Nucleus accumbens (tissue), 56 donors: Measurements from ENCODE around the gene ZNF497.
A peak's percentile ranks its signal among the peaks of the same experiment; 100 is the strongest.
"Not testable (repeated sequence)": the region's sequence is repeated elsewhere in the genome, so short reads cannot be mapped to it uniquely, and the experiment has no call there.

ENCODE experiments used
- DNase-seq, 56 donors: peaks; one replicate each; lab custom pipeline; 2025; lab: John Stamatoyannopoulos, UW

Gene ZNF497

DNA sequence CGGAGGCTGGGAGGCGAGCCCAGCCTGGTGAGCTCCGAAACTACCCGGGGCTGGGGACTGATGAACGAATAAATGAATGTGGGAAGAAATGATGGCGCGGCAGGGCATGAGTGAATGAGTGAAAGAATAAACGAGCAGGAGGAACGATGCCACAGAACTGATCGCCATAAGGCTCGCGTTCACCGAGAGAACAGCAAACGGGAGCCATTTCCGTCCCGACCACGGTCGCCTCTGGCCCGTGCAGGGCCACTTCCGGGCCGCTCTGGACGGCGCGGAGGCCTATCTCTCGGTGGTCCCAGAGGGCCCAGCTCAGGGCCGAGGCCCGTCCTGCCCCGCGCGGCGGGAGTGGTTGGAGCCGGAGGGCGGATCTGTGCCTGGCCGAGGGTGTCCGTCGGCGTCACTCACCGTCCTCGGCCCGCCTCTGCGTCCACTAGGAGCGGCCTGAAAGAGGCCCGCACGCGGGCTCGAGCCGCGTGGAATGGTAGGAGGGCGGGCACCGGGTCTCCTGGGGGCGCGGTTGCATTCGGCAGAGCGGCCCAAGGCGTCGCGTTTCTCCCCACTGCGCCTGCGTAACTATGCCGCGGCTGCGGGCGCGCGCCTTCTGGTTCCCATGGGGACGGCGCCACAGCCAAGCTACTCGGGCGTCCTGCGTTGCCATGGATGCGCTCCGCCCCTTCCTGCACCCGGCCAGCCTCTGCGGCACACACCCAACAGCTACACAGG is at the start of gene ZNF497:
Gene ZNF497, minus strand, starts transcription at position 480 of the 723 bp plus-strand sequence. CDS start 5,116 bp downstream, outside the sequence.
- DNase-seq = peak; percentile 80 to 98 (median 96)

DNA sequence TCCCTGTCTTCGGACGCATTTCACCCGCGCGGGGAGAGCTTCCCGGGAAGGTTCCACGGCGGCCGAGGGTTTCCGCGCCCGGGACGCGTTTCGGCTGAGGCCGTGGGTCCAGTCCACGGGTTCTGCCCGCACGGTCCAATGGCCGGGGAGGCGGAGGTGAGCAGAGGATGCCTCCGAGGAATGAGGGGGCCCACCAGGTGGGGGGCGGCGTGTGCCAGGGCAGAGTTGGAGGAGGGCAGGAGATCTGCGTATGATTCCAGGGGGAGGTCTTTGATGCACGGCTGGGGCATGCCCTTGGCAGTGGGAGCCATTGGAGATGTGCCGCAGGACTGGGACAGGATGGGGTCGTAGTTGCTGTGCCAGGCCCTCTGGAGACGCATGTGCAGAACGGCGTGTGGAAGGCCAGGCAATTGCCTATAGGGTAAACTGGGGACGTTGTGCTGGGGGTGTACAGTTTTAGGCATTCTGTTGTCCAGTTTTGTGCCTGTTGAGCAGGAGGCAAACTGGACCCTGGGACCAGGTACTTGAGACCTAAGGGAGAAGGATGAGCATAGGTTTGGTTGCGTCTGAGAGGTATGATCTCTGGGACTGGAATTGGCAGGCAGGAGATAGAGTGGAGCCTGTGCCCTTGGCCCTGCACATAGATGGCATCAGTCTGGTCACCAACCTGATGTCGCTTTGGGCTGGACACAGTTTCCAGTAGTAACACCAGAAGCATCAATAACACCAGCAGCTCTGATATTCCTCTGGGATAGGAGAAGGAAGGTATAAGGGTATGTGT is 46.6 kb upstream of the ZNF497 start:
- peak in 9 of 56 donors; percentile 6 to 44 (median 32) for DNase-seq

DNA sequence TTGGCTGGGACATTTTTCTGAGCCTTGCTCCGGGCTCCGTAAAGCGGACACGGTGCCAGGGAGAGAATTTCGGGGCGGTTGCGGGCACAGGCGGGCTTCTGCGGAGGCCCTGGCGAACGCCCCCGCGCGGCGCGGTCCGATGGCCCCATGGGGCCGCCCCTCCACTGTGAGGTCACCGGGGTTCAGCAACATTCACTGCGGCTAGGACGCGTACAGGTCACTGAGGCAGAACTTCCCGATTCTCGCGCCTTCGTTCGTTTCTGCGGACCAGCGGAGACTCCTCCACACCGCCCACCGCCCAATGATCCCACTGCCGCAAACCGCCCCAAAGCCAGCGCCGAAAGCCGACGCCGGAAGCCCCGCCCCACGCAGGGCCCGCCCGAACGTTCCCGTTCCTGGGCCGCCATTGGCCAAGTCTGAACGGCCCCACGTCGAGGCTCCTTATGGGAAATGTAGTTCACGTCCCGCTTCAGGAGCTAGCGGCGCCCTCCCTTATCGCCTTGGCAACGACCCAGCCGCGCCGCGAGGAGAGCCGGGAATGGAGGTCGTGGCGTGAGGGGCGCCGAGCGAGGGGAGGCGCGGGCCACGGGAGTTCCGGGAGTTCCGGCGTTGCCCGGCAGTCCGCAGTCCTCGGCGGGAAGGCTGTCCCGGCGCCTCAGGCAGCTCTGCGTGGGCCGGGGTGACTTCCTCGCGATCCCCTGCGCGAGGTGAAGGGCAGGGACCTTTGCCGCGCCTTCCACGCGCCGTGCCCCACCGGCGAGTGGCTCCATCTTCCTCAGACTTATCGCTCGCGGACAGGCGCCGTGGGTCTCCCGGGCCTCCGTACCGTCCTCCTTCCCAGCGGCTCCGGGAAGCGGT is 45.8 kb upstream of the ZNF497 start, which contains the start of gene ZNF584:
Gene ZNF584, plus strand, starts transcription at position 498 of the 858 bp plus-strand sequence. CDS start 499 bp downstream, outside the sequence.
- peak; percentile 49 to 98 (median 93) for DNase-seq

DNA sequence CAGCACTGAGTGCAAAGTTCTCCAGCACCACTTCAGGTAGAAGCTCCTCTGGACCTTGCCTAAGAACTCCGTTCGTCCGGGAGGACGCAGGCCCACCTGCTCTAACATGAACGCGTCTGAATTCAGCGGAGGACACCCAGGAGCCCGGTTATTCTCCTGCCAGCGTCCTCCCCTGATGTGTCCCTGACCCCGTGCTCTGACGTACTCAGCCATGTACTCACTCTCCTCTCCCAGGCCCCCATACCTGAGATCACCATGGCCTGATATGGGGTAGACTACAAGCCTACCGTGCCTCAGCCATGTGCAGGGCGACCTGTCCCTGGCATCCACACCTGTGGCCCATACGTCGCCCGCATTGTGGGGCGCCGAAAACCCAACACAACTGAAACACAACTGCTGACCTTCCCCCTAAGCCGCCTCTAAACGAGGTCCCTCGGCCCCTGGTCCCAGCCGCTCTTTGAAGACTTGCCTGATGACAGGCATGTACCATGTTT is 45.2 kb upstream of the ZNF497 start:
- DNase-seq = peak in 1 of 56 donors; percentile 47

DNA sequence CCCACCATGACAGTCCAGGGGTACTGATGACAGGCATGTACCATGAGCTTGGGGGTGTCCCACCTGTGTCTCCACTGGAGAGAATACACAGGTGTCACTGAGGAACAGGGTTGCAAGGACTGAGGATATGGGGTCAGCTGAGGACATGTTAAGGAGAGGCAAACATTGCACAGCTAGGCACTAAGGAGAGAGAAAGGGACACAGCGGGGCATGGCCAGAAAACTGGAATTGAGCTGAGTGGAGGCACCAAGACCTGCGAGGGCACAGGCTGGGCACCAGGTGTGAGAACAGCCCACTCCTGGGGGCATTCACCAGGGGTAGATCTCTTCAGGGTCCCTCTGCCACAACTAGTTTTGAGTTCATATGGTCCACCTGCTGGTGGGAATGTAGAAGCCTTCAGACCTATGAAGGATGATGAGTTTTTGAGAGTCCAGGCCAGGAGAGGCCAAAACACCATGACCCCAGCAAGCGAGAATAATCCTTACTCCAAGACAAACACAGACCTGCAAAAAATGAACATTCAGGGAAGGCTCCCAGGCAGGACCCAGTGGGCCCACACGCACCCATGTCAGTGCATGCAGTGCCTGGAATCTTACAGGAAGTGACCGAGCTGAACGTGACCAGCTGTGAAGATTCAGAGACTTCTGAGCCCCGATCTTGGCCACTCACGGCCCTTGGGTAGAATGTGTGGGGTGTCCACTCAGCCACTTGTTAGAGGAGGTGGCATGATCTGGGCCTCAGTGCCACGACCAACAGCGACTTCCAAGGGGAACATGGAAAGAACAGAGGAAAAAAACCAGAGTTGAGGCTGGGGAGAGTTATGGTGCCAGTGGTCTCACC is 44.5 kb upstream of the ZNF497 start:
- DNase-seq = no peak

DNA sequence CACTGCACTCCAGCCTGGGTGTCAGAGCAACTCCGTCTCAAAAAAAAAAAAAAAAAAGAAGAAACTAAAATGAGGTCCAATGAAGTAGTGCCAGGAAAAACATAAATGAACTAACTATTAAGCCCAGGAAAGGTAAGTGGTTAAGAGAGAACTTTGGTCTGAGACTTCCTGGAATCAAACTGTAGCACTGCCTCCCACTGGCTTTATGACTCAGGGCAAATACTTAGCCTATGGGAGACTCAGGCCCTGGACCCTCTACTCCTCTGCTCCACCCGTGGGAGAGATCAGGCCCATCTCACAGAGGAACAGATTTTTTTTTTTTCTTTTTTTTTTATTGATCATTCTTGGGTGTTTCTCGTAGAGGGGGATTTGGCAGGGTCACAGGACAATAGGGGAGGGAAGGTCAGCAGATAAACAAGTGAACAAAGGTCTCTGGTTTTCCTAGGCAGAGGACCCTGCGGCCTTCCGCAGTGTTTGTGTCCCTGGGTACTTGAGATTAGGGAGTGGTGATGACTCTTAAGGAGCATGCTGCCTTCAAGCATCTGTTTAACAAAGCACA is 41.4 kb upstream of the ZNF497 start:
- not testable (repeated sequence) for DNase-seq

DNA sequence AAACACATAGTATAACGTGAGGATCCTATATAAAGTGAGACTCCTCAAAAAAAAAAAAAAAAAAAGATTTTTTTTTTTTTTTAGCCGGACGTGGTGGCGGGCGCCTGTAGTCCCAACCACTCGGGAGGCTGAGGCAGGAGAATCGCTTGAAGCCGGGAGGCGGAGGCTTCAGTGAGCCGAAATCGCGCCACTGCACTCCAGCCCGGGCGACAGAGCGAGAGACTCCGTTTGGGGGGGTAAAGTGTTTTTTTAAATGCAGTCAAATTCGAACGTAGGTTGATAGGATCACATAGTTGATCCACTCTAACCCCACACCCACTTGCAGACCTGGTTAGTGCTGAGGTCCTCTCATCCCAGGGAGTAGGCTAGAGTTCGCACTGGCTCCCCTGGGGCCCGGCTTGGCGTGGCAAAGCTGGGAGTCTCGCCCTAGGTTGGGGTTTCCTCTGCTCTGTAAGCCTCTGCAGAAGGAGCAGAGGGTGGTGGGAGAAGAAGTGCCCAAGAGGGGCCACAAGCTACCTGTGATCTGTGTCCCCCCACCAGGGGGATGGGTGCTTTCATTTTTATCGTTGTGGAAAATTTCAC is 39.4 kb upstream of the ZNF497 start:
- DNase-seq = no peak

DNA sequence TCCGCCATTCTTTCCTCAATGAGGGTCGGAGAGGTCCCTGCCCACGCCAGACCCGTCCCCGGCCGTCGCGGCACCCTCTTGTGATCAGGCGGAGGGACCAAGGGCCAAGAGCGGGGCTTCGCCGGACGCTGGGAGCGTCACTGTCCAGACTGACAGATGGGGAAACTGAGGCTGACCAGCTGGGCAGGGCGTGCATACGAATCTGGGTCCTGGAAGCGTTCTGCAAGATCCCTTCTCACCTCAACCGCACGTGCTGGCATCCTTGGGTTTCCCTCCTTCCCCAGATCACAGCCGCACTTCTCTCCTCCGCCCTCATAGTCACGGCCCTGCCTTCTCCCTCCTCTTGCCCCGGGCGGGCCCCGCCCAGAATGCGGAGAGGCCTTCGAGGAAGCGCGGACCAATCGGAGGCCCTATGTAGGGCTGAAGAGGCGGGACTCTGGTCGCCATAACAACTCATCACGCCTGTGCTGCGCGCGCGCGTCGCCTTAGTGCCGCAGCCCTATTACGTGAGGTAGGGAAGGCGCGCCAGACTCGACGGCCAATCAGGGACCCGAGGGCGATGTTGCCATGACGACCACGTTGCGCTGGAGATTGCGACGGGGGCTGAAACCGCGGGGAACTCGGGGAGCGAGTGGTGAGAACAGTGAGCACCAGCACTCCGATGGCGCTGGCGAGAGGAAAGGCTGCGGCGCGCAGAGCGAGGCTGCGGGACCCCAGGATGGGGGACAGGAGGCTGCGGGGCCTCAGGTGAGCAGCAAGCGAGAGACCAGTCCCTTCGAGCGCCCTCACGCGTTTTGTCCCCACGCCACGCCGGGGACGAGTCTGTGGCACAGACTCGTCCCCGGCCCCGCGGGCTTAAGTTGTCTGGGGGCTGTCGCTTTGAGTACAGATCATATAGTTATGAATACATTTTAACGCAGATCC is 38.6 kb upstream of the ZNF497 start:
- peak; percentile 65 to 100 (median 98) for DNase-seq

DNA sequence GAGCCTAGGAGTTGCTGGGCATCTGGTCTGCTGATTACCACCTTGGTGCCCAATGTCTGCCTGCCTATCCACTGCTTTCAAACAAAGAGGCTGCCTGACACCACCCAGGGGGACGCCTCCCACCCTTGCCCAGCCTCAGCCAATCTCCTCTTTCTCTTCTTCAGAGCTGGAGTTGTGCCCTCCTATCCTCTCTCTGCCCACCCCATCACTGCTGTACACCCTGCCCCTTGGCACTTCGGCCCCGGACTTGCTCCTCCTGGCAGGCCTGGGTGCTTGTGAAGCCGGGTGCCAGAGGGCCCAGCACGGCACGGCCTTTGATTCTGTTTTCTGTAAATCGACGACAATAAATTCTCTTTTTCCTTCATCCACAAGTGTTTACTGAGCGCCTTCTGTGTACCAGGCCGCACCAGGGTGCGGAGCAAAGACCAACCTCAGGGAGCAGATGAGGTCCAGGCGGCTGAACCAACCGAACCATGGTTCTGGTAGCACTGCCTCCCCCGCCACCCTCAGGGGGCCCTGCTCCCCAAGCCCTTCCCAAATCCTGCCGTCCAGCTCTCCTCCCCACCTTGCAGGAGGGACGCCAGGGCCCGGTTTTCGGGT is 37.9 kb upstream of the ZNF497 start:
- DNase-seq = peak in 14 of 56 donors; percentile 7 to 45 (median 28)

DNA sequence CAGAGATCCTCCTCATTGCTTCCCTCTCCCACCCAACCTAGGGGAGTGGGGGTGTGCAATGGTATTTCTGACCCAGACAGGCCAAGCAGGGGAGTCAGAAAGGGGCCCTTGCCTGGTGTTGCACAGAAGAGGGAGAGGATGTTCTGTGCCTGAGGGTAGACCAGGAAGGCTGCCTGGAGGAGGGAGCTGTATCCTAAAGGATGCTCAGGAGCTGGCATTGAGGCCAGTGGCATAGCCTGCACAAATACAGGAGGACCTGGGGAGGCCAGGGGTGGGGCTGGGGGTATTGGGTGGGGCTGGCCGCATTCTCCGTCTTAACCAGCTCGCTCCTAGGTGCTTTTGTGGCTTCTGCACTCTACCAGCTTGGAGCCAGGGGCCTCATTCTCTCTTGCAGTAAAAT is 37.4 kb upstream of the ZNF497 start:
- DNase-seq = no peak

DNA sequence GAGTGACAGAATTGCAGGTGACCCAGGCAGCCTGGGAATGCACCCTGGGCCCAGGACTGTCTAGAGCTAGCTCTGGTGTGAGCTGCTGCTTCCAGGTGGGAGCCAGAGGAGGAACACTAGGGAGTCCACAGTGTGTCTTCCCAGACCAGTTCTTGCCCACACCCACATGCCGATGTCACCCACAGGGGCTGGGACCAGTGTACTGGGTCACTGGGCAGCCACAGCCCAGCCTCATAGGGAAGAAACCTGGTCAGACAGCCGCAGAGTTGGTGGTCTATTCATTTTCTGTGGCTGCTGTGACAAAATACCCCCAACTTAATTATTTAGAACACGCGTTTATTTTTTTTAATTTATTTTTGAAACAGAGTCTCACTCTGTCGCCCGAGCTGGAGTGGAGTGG is 36.0 kb upstream of the ZNF497 start:
- DNase-seq = no peak

DNA sequence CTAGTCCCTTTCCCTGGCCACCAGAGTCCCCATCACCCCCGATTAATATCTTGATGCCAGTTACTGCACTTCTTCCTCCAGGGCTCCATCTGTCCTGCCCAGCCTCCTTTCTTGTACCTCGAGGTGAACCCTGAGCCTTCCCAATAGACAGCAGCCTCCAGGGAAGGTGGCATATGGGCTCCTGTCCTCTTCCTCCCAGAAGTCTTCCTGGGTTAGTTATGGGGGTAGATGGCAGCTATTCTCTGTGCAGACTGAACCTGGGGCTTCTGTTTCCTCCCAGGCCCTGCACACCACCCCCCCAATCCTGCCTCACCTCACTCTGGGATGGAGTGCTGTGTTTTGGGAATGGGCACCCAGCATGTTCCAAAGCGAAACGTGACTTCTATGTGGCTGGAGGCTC is 35.5 kb upstream of the ZNF497 start:
- DNase-seq = no peak

DNA sequence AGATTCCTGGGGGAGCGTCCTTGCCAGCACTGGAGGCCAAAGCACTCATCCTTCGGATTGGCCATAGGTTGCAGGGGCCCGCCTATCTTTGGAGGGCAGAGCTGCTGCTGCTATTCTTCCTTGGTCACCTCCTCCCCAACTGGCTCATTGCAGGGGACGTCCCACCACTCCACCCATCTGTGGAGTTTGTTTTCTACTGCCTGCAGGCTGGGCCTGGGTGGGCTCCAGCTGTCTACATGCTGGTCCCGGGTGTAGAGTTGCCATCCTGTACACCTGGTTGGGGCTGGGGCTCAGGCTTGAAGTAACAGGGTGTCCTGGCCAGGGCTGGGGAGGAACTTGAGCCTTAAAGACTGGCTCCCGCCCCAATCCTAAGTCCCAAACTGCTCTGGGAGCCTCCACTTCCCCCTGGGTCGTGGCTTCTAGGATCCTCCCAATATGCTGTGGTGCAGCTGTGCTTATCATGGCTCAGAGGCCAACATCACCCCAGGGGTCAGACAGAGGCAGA is 35.0 kb upstream of the ZNF497 start:
- DNase-seq = no peak

DNA sequence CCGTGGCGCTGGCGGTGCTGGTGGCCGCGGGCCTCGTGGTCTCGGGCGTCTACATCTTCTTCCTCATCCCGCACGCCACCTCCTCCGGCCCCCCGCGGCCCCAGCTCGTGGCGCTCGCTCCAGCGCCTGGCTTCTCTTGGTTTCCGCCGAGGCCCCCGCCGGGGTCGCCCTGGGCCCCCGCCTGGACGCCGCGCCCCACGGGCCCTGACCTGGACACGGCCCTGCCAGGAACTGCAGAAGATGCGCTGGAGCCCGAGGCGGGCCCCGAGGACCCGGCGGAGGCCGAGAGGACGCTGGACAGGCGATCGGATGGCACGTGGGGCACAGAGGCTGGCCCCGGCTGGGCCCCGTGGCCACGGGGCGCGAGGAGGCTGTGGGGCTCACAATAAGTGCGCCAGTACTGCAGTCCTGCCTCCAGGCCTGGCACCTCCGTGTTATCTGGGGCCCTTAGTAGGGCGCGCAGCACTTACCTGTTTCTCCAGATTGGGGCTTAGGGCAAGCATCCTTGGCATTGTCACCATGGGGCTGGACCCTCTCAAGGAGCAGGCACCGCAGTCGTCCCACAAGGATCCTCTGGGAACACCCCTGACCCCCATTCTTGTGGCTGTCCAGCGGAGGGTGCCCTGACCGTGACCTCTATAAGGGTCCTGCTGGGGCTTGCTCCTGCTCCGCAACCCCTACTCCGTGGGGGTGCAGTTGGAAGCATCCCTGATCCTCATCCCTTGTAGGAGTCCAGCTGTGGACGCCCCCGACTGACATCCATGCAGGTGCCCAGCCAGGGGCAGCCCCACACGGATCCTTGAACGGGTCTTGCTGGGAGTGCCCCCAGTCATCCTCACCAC is 34.4 kb upstream of the ZNF497 start:
- no peak for DNase-seq

DNA sequence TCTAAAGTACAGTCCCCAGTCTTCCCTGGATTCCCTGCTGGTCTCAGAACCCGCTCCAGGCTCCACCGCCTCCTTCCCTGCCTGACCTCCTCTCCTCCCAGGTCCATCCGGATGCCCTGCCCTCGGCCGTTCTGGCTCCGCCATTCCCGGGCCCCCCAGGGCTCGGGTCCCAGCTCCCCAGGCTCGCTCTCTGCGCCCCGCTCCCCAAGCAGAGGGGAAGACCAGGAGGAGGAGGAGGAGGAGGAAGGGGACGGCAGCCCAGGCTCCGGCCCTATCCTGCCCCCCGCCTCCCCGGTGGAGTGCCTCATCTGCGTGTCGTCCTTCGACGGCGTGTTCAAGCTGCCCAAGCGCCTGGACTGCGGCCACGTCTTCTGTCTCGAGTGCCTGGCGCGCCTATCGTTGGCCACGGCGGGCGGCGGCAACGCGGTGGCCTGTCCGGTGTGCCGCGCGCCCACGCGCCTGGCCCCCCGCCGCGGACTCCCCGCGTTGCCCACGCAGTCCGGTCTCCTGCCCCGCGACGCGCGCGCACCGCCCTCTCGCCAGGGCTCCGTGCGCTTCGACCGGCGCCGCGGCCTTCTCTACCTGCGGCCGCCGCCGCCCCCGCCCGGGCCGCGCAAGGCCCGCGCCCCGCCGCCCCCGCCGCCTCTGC is 33.6 kb upstream of the ZNF497 start:
- no peak for DNase-seq
